Mammary epithelial cell (primary cell): ENCODE data around the gene PCBP3.

Experiments used
- CTCF ChIP-seq, 2 donors: IDR thresholded peaks in 1 of 2; conservative IDR thresholded peaks in 1 of 2; 2 replicates each; pipeline ENCODE4 v1.5.1; 2011 to 2012; ENCODE audit warnings: inconsistent platforms in 2 of 2, low read length in 2 of 2, mild to moderate bottlenecking in 2 of 2, control low read depth in 1 of 2, low read depth in 1 of 2; ENCODE audit not compliant: insufficient read depth in 1 of 2; ENCODE audit errors: extremely low read depth in 1 of 2
- EZH2 ChIP-seq: IDR thresholded peaks from 2 replicates; pipeline ENCODE4 v1.6.1; 2012; ENCODE audit warnings: low read length, inconsistent platforms, borderline replicate concordance

DNA sequence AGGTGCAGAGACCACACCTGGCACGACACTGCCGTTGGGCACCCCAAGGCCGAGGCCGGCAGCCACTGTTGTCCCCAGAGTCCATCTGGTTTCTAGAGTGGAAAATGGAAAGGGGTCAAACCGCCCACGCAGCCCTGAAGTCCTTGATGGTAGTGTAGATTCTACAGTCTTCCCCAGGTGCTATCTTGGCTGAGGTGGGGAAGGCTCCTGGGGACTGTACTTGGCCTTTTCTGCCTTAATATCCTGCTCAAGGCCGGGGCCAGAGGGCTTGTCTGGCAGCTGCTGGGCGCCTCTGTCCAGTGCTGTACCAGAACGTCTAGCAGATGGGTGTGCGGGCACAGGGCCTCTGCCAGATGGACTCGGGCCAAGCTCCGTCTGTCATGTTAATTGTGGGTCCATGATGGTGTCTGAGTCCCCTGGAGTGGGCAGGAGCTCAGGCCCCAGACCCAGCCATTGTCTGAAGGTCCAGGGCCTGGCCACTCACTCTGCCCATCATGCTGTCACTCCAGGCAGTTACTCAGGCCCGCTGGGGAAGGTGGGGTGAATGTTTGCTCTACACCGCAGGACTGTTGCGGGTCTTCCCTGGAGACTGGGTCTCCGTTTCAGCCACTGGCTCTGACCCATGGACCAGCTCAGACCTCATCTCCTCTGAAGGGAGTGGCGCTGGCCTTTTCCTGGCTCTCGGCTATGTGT lies 176.1 kb downstream of the PCBP3 start:
- no peak for TF ChIP-seq CTCF (conservative IDR thresholded peaks at IDR 0.05 in 1 of 2, IDR thresholded peaks at IDR 0.05 in 1 of 2; ENCODE audit: extremely low read depth in 1 of 2, insufficient read depth in 1 of 2, low read depth in 1 of 2, low read length in 2 of 2)
- no peak for TF ChIP-seq EZH2
